H1 (cell line): Measurements from ENCODE around the gene DYNC1LI1. TPM values are rescaled to one million over a fixed set of nuclear protein-coding genes. Genes with fewer than 3 reads are reported as not detected.

Experiments used
- CTCF ChIA-PET: fragments of 300-600 bp; sonication (Branson Sonifier 250); formaldehyde crosslinking; loops from one replicate; lab custom pipeline; 2021; ENCODE audit not compliant: partially characterized antibody; lab: Charles Lee
- POLR2A ChIA-PET: fragments of 300-600 bp; sonication (Branson Sonifier 250); formaldehyde crosslinking; loops from one replicate; lab custom pipeline; 2021; ENCODE audit warnings: inconsistent platforms; ENCODE audit not compliant: partially characterized antibody; lab: Charles Lee
- DNase-seq, 2 experiments: peaks; one replicate each; pipeline versions ENCODE4 v3.0.0 to v3.0.0-alpha.2; 2010 to 2022; ENCODE audit warnings: low spot score in 2 of 2, low read depth in 1 of 2, mixed read lengths in 1 of 2
- FAIRE-seq: peaks from 2 replicates; lab custom pipeline; 2011; peaks lifted over from hg19 to GRCh38; lab: Jason Lieb, UNC
- H2AFZ ChIP-seq: 2 replicates; pipeline ENCODE4 v1.8.1; 2012; ENCODE audit warnings: low read length, inconsistent platforms
- H2AK5ac ChIP-seq: 2 replicates; pipeline ENCODE4 v1.6.1; 2013; ENCODE audit warnings: low read depth, low read length
- H2BK120ac ChIP-seq: replicated peaks from 2 replicates; pipeline ENCODE3; 2013; ENCODE audit warnings: low read depth, low read length, inconsistent platforms
- H2BK12ac ChIP-seq: 2 replicates; pipeline ENCODE4 v1.6.1; 2013; ENCODE audit warnings: low read depth, low read length
- H2BK15ac ChIP-seq: 2 replicates; pipeline ENCODE4 v1.6.1; 2013; ENCODE audit warnings: low read length
- H2BK20ac ChIP-seq: 2 replicates; pipeline ENCODE4 v1.6.1; 2013; ENCODE audit warnings: low read length
- H2BK5ac ChIP-seq: 2 replicates; pipeline ENCODE4 v1.6.1; 2013; ENCODE audit warnings: low read depth, low read length
- H3K14ac ChIP-seq: 2 replicates; pipeline ENCODE4 v1.6.1; 2013; ENCODE audit warnings: inconsistent platforms; ENCODE audit not compliant: insufficient read length
- H3K18ac ChIP-seq: 2 replicates; pipeline ENCODE4 v1.6.1; 2013; ENCODE audit warnings: low read length; ENCODE audit errors: extremely low read depth
- H3K23ac ChIP-seq: 2 replicates; pipeline ENCODE4 v1.6.1; 2013; ENCODE audit warnings: inconsistent platforms; ENCODE audit not compliant: insufficient read length
- H3K23me2 ChIP-seq: 2 replicates; pipeline ENCODE4 v1.6.1; 2013; ENCODE audit warnings: low read depth, low read length
- H3K27ac ChIP-seq: 2 replicates; pipeline ENCODE4 v1.6.1; 2011; ENCODE audit warnings: low read depth, low read length, inconsistent platforms
- H3K27me3 ChIP-seq, 4 experiments: replicated peaks in 1 of 4; 1 replicate in 1 of 4; 2 replicates in 3 of 4; pipeline versions ENCODE4 v1.6.1 to v1.8.1; 2011 to 2013; ENCODE audit warnings: low read length in 3 of 4, mild to moderate bottlenecking in 3 of 4, inconsistent platforms in 2 of 4, mixed read lengths in 2 of 4, moderate library complexity in 1 of 4; ENCODE audit not compliant: control insufficient read depth in 3 of 4, insufficient read depth in 3 of 4; ENCODE audit errors: extremely low read depth in 1 of 4
- H3K36me3 ChIP-seq, 4 experiments: 2 replicates each; pipeline versions ENCODE4 v1.6.1 to v1.8.1; 2011 to 2013; ENCODE audit warnings: mild to moderate bottlenecking in 4 of 4, low read length in 3 of 4, moderate library complexity in 2 of 4, control low read depth in 1 of 4, inconsistent platforms in 1 of 4; ENCODE audit not compliant: insufficient read depth in 4 of 4, control insufficient read depth in 2 of 4
- H3K4ac ChIP-seq: replicated peaks from 2 replicates; pipeline ENCODE3; 2013; ENCODE audit warnings: low read length, low read depth, mixed read lengths, inconsistent platforms; ENCODE audit not compliant: insufficient read length
- H3K4me1 ChIP-seq, 4 experiments: replicated peaks in 1 of 4; 1 replicate in 1 of 4; 2 replicates in 3 of 4; pipeline versions ENCODE4 v1.6.1 to v1.8.1; 2011 to 2013; ENCODE audit warnings: low read length in 3 of 4, inconsistent platforms in 2 of 4, mixed read lengths in 1 of 4; ENCODE audit not compliant: insufficient read depth in 4 of 4, control insufficient read depth in 3 of 4
- H3K4me2 ChIP-seq, 2 experiments: 2 replicates each; pipeline versions ENCODE4 v1.6.1 to v1.8.1; 2011 to 2013; ENCODE audit warnings: low read depth in 2 of 2, low read length in 2 of 2, control low read depth in 1 of 2, inconsistent platforms in 1 of 2, mild to moderate bottlenecking in 1 of 2; ENCODE audit not compliant: insufficient read depth in 1 of 2
- H3K4me3 ChIP-seq, 4 experiments: fragments of 200-600, 300-600 bp in 1 of 4; sonication (generic), shearing (Covaris generic), sonication (Bioruptor Twin) in 1 of 4; 2 replicates each; pipeline versions ENCODE4 v1.5.1 to v1.8.1; 2011 to 2016; ENCODE audit warnings: low read length in 4 of 4, low read depth in 3 of 4, control low read depth in 2 of 4, inconsistent platforms in 2 of 4, mild to moderate bottlenecking in 2 of 4, mixed read lengths in 1 of 4, moderate library complexity in 1 of 4; ENCODE audit not compliant: insufficient read depth in 2 of 4; ENCODE audit errors: extremely low read depth in 1 of 4
- H3K56ac ChIP-seq: replicated peaks from 2 replicates; pipeline ENCODE3; 2013; ENCODE audit warnings: low read depth, mild to moderate bottlenecking, mixed read lengths, low read length, inconsistent platforms; ENCODE audit not compliant: insufficient read length
- H3K79me1 ChIP-seq: 2 replicates; pipeline ENCODE4 v1.6.1; 2013; ENCODE audit warnings: low read depth, low read length, control low read depth
- H3K79me2 ChIP-seq, 2 experiments: 2 replicates each; pipeline versions ENCODE4 v1.6.1 to v1.8.1; 2012 to 2013; ENCODE audit warnings: low read length in 2 of 2, mild to moderate bottlenecking in 2 of 2, inconsistent platforms in 1 of 2; ENCODE audit not compliant: insufficient read depth in 2 of 2, control insufficient read depth in 1 of 2
- H3K9ac ChIP-seq, 4 experiments: replicated peaks in 1 of 4; 1 replicate in 1 of 4; 2 replicates in 3 of 4; pipeline versions ENCODE4 v1.6.1 to v1.8.1; 2011 to 2013; ENCODE audit warnings: low read depth in 3 of 4, low read length in 3 of 4, control low read depth in 2 of 4, mild to moderate bottlenecking in 2 of 4, moderate library complexity in 2 of 4, inconsistent platforms in 1 of 4; ENCODE audit errors: extremely low read depth in 1 of 4
- H3K9me3 ChIP-seq, 2 experiments: 2 replicates each; pipeline versions ENCODE4 v1.6.1 to v1.8.1; 2012 to 2013; ENCODE audit warnings: mild to moderate bottlenecking in 2 of 2, moderate library complexity in 2 of 2, control low read depth in 1 of 2, inconsistent platforms in 1 of 2, low read depth in 1 of 2, low read length in 1 of 2, mixed read lengths in 1 of 2; ENCODE audit not compliant: insufficient read depth in 2 of 2
- H4K20me1 ChIP-seq, 2 experiments: replicated peaks in 1 of 2; 2 replicates each; pipeline versions ENCODE3 to v1.8.1; 2011 to 2013; ENCODE audit warnings: inconsistent platforms in 2 of 2, low read length in 2 of 2, mild to moderate bottlenecking in 1 of 2; ENCODE audit not compliant: insufficient read depth in 2 of 2, control insufficient read depth in 1 of 2
- H4K5ac ChIP-seq: 2 replicates; pipeline ENCODE4 v1.6.1; 2013; ENCODE audit warnings: low read length, low read depth, mixed read lengths, inconsistent platforms; ENCODE audit not compliant: insufficient read length
- H4K8ac ChIP-seq: 2 replicates; pipeline ENCODE4 v1.8.0; 2013; ENCODE audit warnings: mild to moderate bottlenecking, moderate library complexity, low read length, inconsistent platforms; ENCODE audit not compliant: insufficient read depth; ENCODE audit errors: extremely low read depth
- H4K91ac ChIP-seq: replicated peaks from 2 replicates; pipeline ENCODE3; 2013; ENCODE audit warnings: low read length, mixed read lengths, inconsistent platforms; ENCODE audit not compliant: insufficient read length
- BACH1 ChIP-seq: IDR thresholded peaks from 2 replicates; pipeline ENCODE4 v1.6.1; 2012; ENCODE audit warnings: low read length, improper control_type of control experiment
- CEBPB ChIP-seq: IDR thresholded peaks from 2 replicates; pipeline ENCODE4 v1.6.1; 2012; ENCODE audit warnings: low read depth, low read length
- EGR1 ChIP-seq: IDR thresholded peaks from 2 replicates; pipeline ENCODE4 v1.6.1; 2011; ENCODE audit warnings: low read depth, low read length, borderline replicate concordance
- HDAC6 ChIP-seq: IDR thresholded peaks from one replicate; pipeline ENCODE4 v1.7.1; 2012; ENCODE audit warnings: low read depth, mild to moderate bottlenecking, inconsistent platforms, low read length, moderate library complexity
- KDM1A ChIP-seq: fragments of 200-600, 300-600 bp; sonication (generic); IDR thresholded peaks from 2 replicates; pipeline ENCODE4 v1.7.1; 2016; ENCODE audit warnings: mild to moderate bottlenecking, low read length, borderline replicate concordance
- POLR2A ChIP-seq, 2 experiments: IDR thresholded peaks; 1 replicate in 1 of 2; 2 replicates in 1 of 2; pipeline ENCODE4 v1.6.1; 2011; ENCODE audit warnings: low read depth in 2 of 2, low read length in 2 of 2, mild to moderate bottlenecking in 2 of 2; ENCODE audit errors: control extremely low read depth in 1 of 2
- RBBP5 ChIP-seq: IDR thresholded peaks from 2 replicates; pipeline ENCODE4 v1.7.1; 2012; ENCODE audit warnings: low read depth, mild to moderate bottlenecking, inconsistent platforms, low read length, moderate library complexity, borderline replicate concordance
- SP1 ChIP-seq: IDR thresholded peaks from 2 replicates; pipeline ENCODE4 v1.6.1; 2011; ENCODE audit warnings: low read depth, low read length
- SP4 ChIP-seq: IDR thresholded peaks from 2 replicates; pipeline ENCODE4 v1.6.1; 2012; ENCODE audit warnings: low read length, inconsistent platforms
- TEAD4 ChIP-seq: IDR thresholded peaks from 2 replicates; pipeline ENCODE4 v1.6.1; 2012; ENCODE audit warnings: low read depth, low read length, inconsistent platforms, mixed read lengths
- WGBS, 2 experiments: shearing (Covaris generic) in 1 of 2; methylation state at CpG; one replicate each; pipeline versions ENCODE4 v1.1.6 to v1.1.7; 2013 to 2015; ENCODE audit warnings: low lambda C conversion rate in 2 of 2, mixed read lengths in 2 of 2, inconsistent platforms in 1 of 2, low coverage in 1 of 2, missing lambda C conversion rate in 1 of 2; ENCODE audit not compliant: insufficient replicate concordance in 2 of 2, insufficient coverage in 1 of 2, insufficient read length in 1 of 2; ENCODE audit errors: extremely low coverage in 1 of 2, missing lambda C conversion rate in 1 of 2; 5-methylcytosine and 5-hydroxymethylcytosine counted together
- polyA plus RNA-seq, 7 experiments: library from polyadenylated mRNA; depleted of rRNA in 3 of 7; stranded (reverse) in 5 of 7; unstranded in 2 of 7; fragments of >200 nt in 5 of 7; fragments of 200-250 nt in 2 of 7; gene quantifications; 1 replicate in 5 of 7; 2 replicates in 1 of 7; 4 replicates in 1 of 7; pipeline versions ENCODE4 v1.2.1 to v1.2.3, GENCODE V29; 2011 to 2013; ENCODE audit warnings: missing spikeins in 2 of 7, mixed read lengths in 2 of 7
- total RNA-seq: library from RNA; stranded (reverse); fragmentation: NEBNext Ultra II Directional; extraction: Animal tissue kit (Norgen Biotek cat#: 25700); gene quantifications from 2 replicates; pipeline ENCODE4 v1.2.1, GENCODE V29; 2021

Gene DYNC1LI1
- total and polyA plus RNA-seq, 2 of the 8 experiments (the other 6 are each of a cell fraction or from before 2014, with no cell fraction given), result 13.6 to 45.1 TPM

- ChIA-PET CTCF (interaction anchor here (1.6 kb wide), 1 partner anchor 119 kb away, joined by 6 read pairs; no protein-coding TSS in a partner anchor), POLR2A (no interaction called here)
- H2BK20ac ChIP-seq, result no peak overlapping the region
- DNase-seq, result no peak
- H4K5ac ChIP-seq, result no peak overlapping the region
- H3K79me1 ChIP-seq, result no peaks in the 10 kb centered on the region; the same call in 1 of the 2 replicates
- WGBS, 2 experiments, result 97% methylated on average over 3 of the region's 3 CpGs; no CpG with 5 or more reads in 1 of the 2 experiments
- no peak overlapping the region for H2BK5ac ChIP-seq
- no peak overlapping the region for H3K56ac ChIP-seq
- no peak overlapping the region for H2BK12ac ChIP-seq
- no peak overlapping the region for H3K4me2 ChIP-seq
- H4K20me1 ChIP-seq, result peaks cover 0 to 3% of the 10 kb centered on the region in 2 experiments
- no peak overlapping the region for H3K4me3 ChIP-seq
- no peak overlapping the region for H3K27ac ChIP-seq
- no peaks in the 10 kb centered on the region for H3K27me3 ChIP-seq
- H3K9me3 ChIP-seq, result no peaks in the 10 kb centered on the region
- H4K8ac ChIP-seq, result no peak overlapping the region
- no peak overlapping the region for H3K4ac ChIP-seq
- no peak overlapping the region for H2AFZ ChIP-seq
- peaks cover 0 to 4% (median 0%) of the 10 kb centered on the region in 4 experiments; a peak in 1 of 8 replicates for H3K36me3 ChIP-seq
- H3K18ac ChIP-seq, result no peak overlapping the region
- no peak overlapping the region for H3K9ac ChIP-seq
- no peak overlapping the region for H2AK5ac ChIP-seq
- no peak overlapping the region for H2BK120ac ChIP-seq
- H3K4me1 ChIP-seq, result no peaks in the 10 kb centered on the region
- no peak overlapping the region for H4K91ac ChIP-seq
- no peak overlapping the region for H2BK15ac ChIP-seq
- FAIRE-seq, result no peak
- no peak overlapping the region for H3K14ac ChIP-seq
- H3K23me2 ChIP-seq, result no peaks in the 10 kb centered on the region
- H3K23ac ChIP-seq, result no peak overlapping the region
- peaks cover 0 to 36% of the 10 kb centered on the region in 2 experiments; a peak in 2 of 4 replicates for H3K79me2 ChIP-seq
- TF ChIP-seq HDAC6 (no peak), KDM1A (no peak), RBBP5 (no peak), SP1 (no peak), SP4 (no peak), POLR2A (IDR thresholded peaks at IDR 0.05; ENCODE audit: control extremely low read depth in 1 of 2, low read depth in 2 of 2, low read length in 2 of 2) (no peak), EGR1 (no peak), TEAD4 (no peak), CEBPB (no peak), BACH1 (no peak)
These were observed 76.9 kb downstream of the DYNC1LI1 start for GRCh38 chr3:32493437-32494414.
